Putamen (tissue), 1 donor: ENCODE results near the gene KTN1.

Experiments used
- DNase-seq: peaks from one replicate; pipeline ENCODE4 v3.0.0-alpha.2; 2016; ENCODE audit warnings: low spot score

The KTN1 gene

GRCh38 chr14:55605793-55606192, 25.8 kb downstream of the KTN1 start:
- no peak for DNase-seq

- no peak for DNase-seq
These were observed 27.4 kb downstream of the KTN1 start for GRCh38 chr14:55607386-55607785.

- DNase-seq, result no peak
These were observed 29.7 kb downstream of the KTN1 start for GRCh38 chr14:55609681-55610080.

- DNase-seq, result no peak
These were observed 30.8 kb downstream of the KTN1 start for GRCh38 chr14:55610713-55611370.

- no peak for DNase-seq
These were observed 31.9 kb downstream of the KTN1 start for GRCh38 chr14:55611859-55612258.

- DNase-seq, result no peak
These were observed 34.3 kb downstream of the KTN1 start for GRCh38 chr14:55614304-55614703.

GRCh38 chr14:55620277-55620676, 40.3 kb downstream of the KTN1 start:
- DNase-seq, result no peak

GRCh38 chr14:55620981-55621380, 41.0 kb downstream of the KTN1 start:
- DNase-seq, result no peak

- no peak for DNase-seq
These were observed 41.4 kb downstream of the KTN1 start for GRCh38 chr14:55621391-55621790.

- no peak for DNase-seq
These were observed 44.9 kb downstream of the KTN1 start for GRCh38 chr14:55624913-55625312.

GRCh38 chr14:55625481-55625880, 45.5 kb downstream of the KTN1 start:
- DNase-seq, result no peak

- no peak for DNase-seq
These were observed 46.1 kb downstream of the KTN1 start for GRCh38 chr14:55626131-55626530.

GRCh38 chr14:55628426-55628825, 48.4 kb downstream of the KTN1 start:
- DNase-seq, result no peak

GRCh38 chr14:55638665-55639064, 58.7 kb downstream of the KTN1 start:
- no peak for DNase-seq

GRCh38 chr14:55641290-55641689, 61.3 kb downstream of the KTN1 start:
- no peak for DNase-seq

- DNase-seq, result no peak
These were observed 61.9 kb downstream of the KTN1 start for GRCh38 chr14:55641954-55642353.

GRCh38 chr14:55645145-55645544, 65.1 kb downstream of the KTN1 start:
- no peak for DNase-seq

GRCh38 chr14:55645845-55646832, 66.1 kb downstream of the KTN1 start:
- no peak for DNase-seq

GRCh38 chr14:55650992-55651391, 71.0 kb downstream of the KTN1 start:
- no peak for DNase-seq

GRCh38 chr14:55654243-55654642, 74.2 kb downstream of the KTN1 start:
- no peak for DNase-seq

- no peak for DNase-seq
These were observed 81.0 kb downstream of the KTN1 start for GRCh38 chr14:55661029-55661428.

- DNase-seq, result no peak
These were observed 82.7 kb downstream of the KTN1 start for GRCh38 chr14:55662752-55663151.

GRCh38 chr14:55665067-55665675, 85.2 kb downstream of the KTN1 start:
- DNase-seq, result no peak
